Glomerular endothelial cell (primary cell): ENCODE data around the gene BMP6. TPM values are rescaled to one million over a fixed set of nuclear protein-coding genes. Genes with fewer than 3 reads are reported as not detected.

Experiments
- DNase-seq: peaks from one replicate; pipeline ENCODE4 v3.0.0-alpha.2; 2011; ENCODE audit warnings: low read depth, low spot score; ENCODE audit errors: extremely low read depth
- total RNA-seq: library from RNA; depleted of rRNA; stranded (reverse); fragments of >200 nt; gene quantifications from 2 replicates; pipeline ENCODE4 v1.2.3, GENCODE V29; 2015

The BMP6 gene
- total RNA-seq, 1 donor from 2014 or later, result 150 TPM

DNA sequence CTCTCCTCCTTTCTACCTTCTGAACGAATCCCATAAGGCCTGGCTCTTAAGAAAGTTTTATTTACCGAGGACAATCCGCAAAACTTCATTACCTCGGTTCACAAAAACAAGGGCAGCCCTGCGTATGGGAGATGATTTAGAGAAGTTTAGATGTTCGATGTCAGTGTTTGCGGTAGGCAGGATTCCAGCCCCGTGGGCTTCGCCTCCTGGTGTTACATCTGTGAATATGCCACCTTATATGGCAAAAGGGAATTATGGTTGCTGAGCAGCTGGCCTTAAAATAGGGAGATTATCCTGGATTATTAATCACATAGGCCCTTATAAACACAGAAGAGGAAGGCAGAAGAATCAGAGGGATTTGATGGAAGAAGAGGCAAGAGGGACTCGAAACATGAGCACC, 21.1 kb downstream of the BMP6 start:
- no peak for DNase-seq

- no peak for DNase-seq
These were observed 21.5 kb downstream of the BMP6 start for GRCh38 chr6:7747433-7747832.

GRCh38 chr6:7747901-7748504, 22.1 kb downstream of the BMP6 start:
- DNase-seq, result no peak

DNA sequence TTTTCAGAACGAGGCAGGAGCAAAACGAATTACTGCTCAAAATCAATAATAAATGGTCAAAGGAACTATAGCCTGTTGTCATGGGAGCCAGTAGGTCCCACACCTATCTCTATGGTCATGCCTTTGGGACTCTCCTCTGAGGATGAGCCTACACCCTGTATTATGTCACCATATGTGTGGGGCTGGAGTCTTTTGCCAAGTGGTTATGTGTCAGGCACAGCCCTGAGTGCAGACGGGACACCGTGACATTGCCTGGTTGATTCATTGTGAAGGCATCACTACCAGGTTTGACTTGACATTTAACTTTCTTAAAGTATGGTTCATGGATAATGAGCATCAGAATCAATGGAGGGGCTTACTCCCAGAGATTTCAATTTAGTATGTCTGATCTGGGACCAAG, 23.6 kb downstream of the BMP6 start:
- DNase-seq, result no peak

DNA sequence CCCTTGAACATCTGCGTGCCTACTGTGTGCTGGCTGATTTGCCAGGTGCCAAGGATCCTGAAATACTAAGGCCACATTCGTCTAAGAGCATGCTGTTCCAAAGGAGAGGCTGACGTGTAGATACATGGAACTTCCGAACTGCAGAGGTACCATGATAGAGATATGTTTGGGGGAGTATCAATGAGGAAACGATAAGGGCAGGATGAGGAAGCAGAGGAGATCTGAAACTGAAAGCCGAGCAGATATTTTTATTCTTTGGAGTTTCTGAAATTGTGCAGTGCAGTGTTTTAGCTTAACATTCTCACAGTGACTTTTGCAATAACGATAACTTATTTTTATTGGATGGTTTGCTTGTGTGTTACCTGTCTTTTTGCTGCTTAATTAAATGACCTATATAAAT, 24.3 kb downstream of the BMP6 start:
- no peak for DNase-seq

GRCh38 chr6:7758456-7758855, 32.6 kb downstream of the BMP6 start:
- peak; percentile 10 for DNase-seq

DNA sequence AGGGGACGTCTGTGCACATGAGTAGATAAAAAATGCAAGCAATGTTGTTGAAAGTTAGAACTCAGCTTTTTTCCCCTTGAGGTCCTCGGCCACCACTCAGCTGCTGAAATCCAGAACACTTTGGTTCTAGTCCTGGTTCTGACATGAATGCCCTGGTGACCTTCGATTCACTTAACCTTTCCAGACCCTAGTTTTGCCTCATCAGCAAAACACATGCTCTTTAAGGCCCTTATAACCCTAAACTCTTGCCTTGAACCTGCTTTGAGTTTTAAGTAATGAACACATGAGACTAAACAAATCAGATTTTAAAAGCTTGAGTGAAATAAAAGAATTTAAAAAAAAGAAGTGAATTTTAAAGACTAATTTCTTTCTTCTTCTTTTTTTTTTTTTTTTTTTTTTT, 33.4 kb downstream of the BMP6 start:
- DNase-seq, result no peak

DNA sequence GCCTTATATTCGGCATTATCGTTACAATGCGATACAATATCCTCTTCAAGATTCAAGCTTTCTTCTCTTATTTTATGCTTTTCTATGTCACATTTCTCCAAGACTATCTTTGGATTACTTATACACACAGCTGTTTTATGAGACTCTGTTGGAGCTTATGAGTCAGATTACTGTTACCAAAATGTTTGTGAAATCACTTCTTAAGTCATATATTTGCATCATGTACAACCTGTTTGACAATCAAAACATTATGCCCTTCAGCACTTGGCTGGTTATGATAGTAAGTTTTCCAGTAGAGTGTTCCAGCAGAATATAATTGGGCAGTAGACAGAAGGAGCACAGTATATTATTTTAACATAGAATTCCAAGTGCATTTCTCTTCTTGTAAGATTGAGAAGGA, 35.2 kb downstream of the BMP6 start:
- no peak for DNase-seq

- DNase-seq, result no peak
These were observed 36.9 kb downstream of the BMP6 start for GRCh38 chr6:7762760-7763159.

GRCh38 chr6:7763881-7764280, 38.0 kb downstream of the BMP6 start:
- DNase-seq, result no peak

- no peak for DNase-seq
These were observed 39.9 kb downstream of the BMP6 start for GRCh38 chr6:7765575-7766325.

- DNase-seq, result peak; percentile 16
These were observed 43.8 kb downstream of the BMP6 start for GRCh38 chr6:7769702-7770101.

DNA sequence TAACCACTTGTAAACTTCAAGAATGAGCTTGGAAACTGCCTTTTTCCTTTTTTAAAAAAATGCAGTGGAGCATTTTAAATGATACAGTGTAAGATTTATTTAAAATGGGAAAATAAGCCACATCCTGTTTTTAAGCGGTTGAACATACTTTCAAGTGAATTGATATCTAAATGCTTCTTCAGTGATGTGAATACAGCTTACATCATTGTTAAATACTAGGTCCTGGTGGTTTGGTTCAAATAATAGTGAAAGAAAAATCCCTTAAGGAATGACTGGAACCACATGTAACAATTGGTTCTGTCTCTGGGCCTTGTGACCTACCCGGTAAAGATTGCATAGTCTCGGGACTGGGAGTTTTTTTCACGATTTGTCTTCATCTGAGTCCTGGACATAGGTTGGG, 44.2 kb downstream of the BMP6 start:
- DNase-seq, result no peak

DNA sequence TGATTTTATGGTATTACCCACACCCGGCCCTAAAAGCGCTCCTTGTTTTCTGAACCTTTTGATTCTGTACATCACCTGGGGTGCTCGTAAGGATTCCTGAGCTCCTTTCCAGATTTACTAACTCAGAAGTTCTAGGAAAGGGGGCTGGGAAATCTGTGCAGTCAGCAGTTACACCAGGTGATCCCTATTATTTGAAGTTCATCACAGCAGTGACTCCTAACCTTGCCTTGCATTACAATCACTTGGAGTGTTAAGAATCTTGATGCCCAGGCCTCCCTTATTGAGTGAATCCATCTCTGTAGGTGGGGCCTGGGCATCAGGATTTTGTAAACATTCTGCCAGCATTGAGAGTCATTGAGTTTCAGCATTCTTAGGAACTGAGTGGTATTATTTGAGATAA, 44.7 kb downstream of the BMP6 start:
- no peak for DNase-seq

- DNase-seq, result no peak
These were observed 47.4 kb downstream of the BMP6 start for GRCh38 chr6:7773322-7773721.

- no peak for DNase-seq
These were observed 48.0 kb downstream of the BMP6 start for GRCh38 chr6:7773914-7774313.

DNA sequence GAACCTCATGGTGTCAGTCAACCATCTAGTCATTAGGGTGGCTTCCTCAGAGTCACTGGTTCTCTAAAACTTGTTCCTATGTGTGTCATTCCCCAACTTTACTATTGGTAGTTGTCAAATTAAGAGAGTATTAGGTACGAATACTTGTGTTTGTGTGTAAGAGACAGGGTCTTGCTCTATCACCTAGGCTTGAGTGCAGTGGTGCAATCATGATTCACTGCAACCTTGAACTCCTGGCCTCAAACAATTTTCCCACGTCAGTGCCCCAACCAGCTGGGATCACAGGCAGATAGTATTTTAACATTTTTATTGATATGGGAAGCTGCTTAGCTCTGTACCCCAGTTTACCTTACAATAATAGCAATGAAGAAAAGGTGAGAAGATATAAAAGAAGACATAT, 50.6 kb downstream of the BMP6 start:
- DNase-seq, result no peak

DNA sequence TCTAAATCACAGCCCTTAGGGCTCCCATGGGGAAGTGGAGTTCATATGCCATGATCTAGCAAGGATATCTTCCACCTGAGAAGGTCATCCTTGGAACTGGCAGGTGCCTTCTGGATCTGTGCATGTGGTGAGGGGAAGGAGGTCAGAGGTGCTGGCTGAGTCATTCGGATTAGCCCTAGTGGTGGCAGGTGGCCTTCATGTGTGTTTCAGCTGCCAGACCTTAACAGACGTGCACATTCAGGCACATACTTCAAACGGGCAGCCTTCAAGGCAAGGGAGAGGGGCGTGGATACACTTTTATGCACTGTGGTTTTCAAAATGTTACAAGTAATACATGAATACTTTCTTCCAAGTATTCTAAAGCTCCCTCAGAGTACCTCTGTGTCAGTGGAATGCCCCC, 51.2 kb downstream of the BMP6 start:
- DNase-seq, result no peak

- DNase-seq, result no peak
These were observed 55.3 kb downstream of the BMP6 start for GRCh38 chr6:7781240-7781639.

DNA sequence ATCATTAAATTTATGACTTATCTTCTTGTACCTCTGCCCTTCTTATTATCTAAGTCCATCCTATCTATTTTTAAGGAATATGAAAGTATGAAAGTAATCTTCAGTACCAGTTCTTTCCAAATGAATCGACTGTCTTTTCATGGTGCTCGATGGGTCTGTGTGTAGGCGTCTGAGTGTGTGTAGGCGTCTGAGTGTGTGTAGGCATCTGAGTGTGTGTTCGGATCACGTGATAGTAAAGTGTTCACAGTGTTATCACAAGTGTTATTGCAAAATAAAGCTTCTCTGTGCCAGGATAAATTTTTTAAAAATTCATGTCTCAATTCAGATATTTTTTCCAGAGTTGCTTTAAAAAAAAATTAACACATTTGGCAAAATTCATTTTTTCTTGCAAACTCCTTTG, 58.3 kb downstream of the BMP6 start:
- DNase-seq, result no peak

- DNase-seq, result no peak
These were observed 58.8 kb downstream of the BMP6 start for GRCh38 chr6:7784706-7785105.

- DNase-seq, result no peak
These were observed 59.5 kb downstream of the BMP6 start for GRCh38 chr6:7785243-7786035.
